Neutrophil (primary cell): ENCODE measurements around the gene NSMCE1.
"Not testable (repeated sequence)": the region's sequence is repeated elsewhere in the genome, so short reads cannot be mapped to it uniquely, and the experiment has no call there.

ENCODE experiments used
- H3K27ac ChIP-seq: fragments of 200-600 bp; sonication (generic); 2 replicates; pipeline ENCODE4 v1.5.1; 2016; ENCODE audit warnings: mild to moderate bottlenecking, moderate library complexity
- H3K27me3 ChIP-seq: fragments of 200-600 bp; sonication (generic); 2 replicates; pipeline ENCODE4 v1.6.0; 2016; ENCODE audit warnings: mild to moderate bottlenecking
- H3K36me3 ChIP-seq: fragments of 200-600 bp; sonication (generic); 2 replicates; pipeline ENCODE4 v1.5.1; 2017
- H3K4me1 ChIP-seq, 2 experiments: fragments of 200-600 bp in 1 of 2; sonication (generic) in 1 of 2; 1 replicate in 1 of 2; 2 replicates in 1 of 2; pipeline versions ENCODE4 v1.5.1 to v1.6.1; 2013 to 2016; ENCODE audit warnings: low read depth in 1 of 2, low read length in 1 of 2, mild to moderate bottlenecking in 1 of 2, moderate library complexity in 1 of 2; ENCODE audit not compliant: control insufficient read depth in 1 of 2, insufficient read depth in 1 of 2
- H3K4me3 ChIP-seq, 2 experiments: fragments of 200-600 bp in 1 of 2; sonication (generic) in 1 of 2; 1 replicate in 1 of 2; 2 replicates in 1 of 2; pipeline ENCODE4 v1.5.1; 2013 to 2016; ENCODE audit warnings: low read depth in 1 of 2, low read length in 1 of 2, mild to moderate bottlenecking in 1 of 2, moderate library complexity in 1 of 2
- H3K9me3 ChIP-seq: fragments of 200-600 bp; sonication (generic); 2 replicates; pipeline ENCODE4 v1.5.1; 2016
- TF ChIP-seq, protein P1 (sequence below): fragments of 200-600 bp; sonication (generic); IDR thresholded peaks from 2 replicates; pipeline ENCODE4 v1.5.1; 2016; ENCODE audit warnings: antibody characterized with exemption

The NSMCE1 gene

DNA sequence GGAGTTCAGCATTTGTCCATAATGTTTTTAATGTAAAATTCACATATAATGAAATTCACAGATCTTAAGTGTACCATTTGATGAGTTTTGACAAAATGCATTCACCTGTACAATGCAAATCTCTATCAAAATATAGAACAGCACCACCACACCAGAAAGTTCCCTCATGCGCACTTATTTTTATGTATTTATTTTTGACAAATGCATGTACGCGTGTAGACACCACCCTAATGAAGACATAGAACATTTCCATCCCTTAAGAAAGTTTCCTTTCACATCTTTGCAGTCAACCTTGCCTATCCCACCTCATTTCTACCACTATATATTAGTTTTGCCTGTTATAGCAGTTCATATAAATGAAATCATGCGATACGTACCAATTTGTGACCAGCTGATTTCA is 29.6 kb upstream of the NSMCE1 start:
- Histone ChIP-seq H3K27ac (peak overlapping the region; percentile 93), H3K36me3 (no peaks in the 10 kb centered on the region), H3K9me3 (no peaks in the 10 kb centered on the region), H3K27me3 (no peaks in the 10 kb centered on the region), H3K4me1 (peaks cover 42 to 53% of the 10 kb centered on the region in 2 experiments), H3K4me3 (no peak overlapping the region)
- TF ChIP-seq, protein P1, sequence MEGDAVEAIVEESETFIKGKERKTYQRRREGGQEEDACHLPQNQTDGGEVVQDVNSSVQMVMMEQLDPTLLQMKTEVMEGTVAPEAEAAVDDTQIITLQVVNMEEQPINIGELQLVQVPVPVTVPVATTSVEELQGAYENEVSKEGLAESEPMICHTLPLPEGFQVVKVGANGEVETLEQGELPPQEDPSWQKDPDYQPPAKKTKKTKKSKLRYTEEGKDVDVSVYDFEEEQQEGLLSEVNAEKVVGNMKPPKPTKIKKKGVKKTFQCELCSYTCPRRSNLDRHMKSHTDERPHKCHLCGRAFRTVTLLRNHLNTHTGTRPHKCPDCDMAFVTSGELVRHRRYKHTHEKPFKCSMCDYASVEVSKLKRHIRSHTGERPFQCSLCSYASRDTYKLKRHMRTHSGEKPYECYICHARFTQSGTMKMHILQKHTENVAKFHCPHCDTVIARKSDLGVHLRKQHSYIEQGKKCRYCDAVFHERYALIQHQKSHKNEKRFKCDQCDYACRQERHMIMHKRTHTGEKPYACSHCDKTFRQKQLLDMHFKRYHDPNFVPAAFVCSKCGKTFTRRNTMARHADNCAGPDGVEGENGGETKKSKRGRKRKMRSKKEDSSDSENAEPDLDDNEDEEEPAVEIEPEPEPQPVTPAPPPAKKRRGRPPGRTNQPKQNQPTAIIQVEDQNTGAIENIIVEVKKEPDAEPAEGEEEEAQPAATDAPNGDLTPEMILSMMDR: no peak

DNA sequence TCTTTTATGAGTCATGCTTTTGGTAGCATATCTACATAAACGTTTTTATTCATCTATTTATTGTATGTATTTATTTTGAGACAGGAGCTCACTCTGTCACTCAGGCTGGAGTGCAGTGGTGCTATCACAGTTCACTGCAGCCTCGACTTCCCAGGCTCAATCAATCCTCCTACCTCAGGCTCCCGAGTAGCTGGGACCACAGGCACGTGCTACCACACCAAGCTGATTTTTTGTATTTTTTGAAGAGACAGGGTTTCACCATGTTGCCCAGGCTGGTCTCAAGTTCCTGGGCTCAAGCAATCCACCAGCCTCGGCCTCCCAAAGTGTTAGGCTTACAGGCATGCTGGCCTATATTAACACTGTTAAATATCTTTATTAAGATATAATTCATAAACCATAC is 24.8 kb upstream of the NSMCE1 start:
- TF ChIP-seq, protein P1: no peak
- peaks cover 36 to 39% of the 10 kb centered on the region in 2 experiments for H3K4me1 ChIP-seq
- H3K9me3 ChIP-seq: no peaks in the 10 kb centered on the region
- H3K36me3 ChIP-seq: no peaks in the 10 kb centered on the region
- no peak overlapping the region for H3K27ac ChIP-seq
- no peaks in the 10 kb centered on the region for H3K27me3 ChIP-seq
- no peak overlapping the region for H3K4me3 ChIP-seq

DNA sequence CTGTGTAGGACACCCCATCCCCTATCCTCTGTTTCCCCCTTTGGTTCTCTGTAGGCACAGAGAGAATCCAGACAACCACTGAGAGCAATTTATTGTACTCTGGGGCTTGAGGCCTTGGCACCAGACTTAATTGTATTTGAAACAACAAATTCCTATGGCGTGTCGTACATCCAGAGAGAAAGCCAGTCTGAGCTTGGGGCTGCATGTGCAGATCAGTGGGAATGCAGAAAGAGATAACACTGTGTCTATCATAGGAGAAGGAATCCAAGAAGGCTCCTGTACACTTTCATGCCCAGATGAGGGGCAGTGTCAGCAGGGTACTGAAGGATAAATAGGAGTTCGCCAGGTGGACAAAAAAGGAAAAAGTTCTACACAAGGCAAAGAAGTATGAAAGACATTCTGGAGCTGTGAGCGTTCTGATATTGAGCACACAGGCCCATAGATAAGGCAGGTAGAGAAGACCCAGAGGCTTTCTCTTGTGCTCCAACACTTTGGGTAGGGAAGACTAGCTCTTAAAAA is 23.2 kb upstream of the NSMCE1 start:
- Histone ChIP-seq H3K4me3 (no peak overlapping the region), H3K36me3 (no peaks in the 10 kb centered on the region), H3K4me1 (peaks cover 50 to 51% of the 10 kb centered on the region in 2 experiments), H3K9me3 (no peaks in the 10 kb centered on the region), H3K27me3 (no peaks in the 10 kb centered on the region), H3K27ac (peak overlapping the region; percentile 98)
- TF ChIP-seq, protein P1: no peak

- Histone ChIP-seq H3K4me3 (no peak overlapping the region), H3K27me3 (no peaks in the 10 kb centered on the region), H3K27ac (peak overlapping the region; percentile 98), H3K36me3 (no peaks in the 10 kb centered on the region), H3K4me1 (peaks cover 57 to 58% of the 10 kb centered on the region in 2 experiments), H3K9me3 (no peaks in the 10 kb centered on the region)
- TF ChIP-seq, protein P1: no peak
Measured at GRCh38 chr16:27291106-27291505, 22.5 kb upstream of the NSMCE1 start.

- Histone ChIP-seq H3K36me3 (no peaks in the 10 kb centered on the region), H3K9me3 (no peaks in the 10 kb centered on the region), H3K27ac (peak overlapping the region; percentile 98), H3K27me3 (no peaks in the 10 kb centered on the region), H3K4me1 (peaks cover 62 to 64% of the 10 kb centered on the region in 2 experiments), H3K4me3 (no peak overlapping the region)
- TF ChIP-seq, protein P1: no peak
Measured at GRCh38 chr16:27290562-27290961, 22.0 kb upstream of the NSMCE1 start.

GRCh38 chr16:27289669-27290068 is 21.1 kb upstream of the NSMCE1 start:
- TF ChIP-seq, protein P1: no peak
- Histone ChIP-seq H3K9me3 (no peaks in the 10 kb centered on the region), H3K4me1 (peaks cover 71 to 73% of the 10 kb centered on the region in 2 experiments)

DNA sequence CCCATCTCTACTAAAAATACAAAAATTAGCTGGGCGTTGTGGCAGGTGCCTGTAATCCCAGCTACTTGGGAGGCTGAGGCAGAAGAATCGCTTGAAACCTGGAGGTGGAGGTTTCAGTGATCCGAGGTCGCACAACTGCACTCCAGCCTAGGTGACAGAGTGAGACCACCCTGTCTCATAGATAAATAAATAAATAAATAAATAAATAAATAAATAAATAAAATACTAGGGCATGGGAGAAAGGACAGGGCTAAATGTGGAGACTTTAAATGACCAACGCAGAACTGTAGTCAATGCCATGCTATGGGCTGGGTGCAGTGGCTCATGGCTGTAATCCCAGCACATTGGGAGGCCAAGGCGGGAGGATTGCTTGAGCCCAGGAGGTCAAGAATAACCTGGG is 19.7 kb upstream of the NSMCE1 start:
- H3K27me3 ChIP-seq, H3K36me3 ChIP-seq, H3K9me3 ChIP-seq: not testable (repeated sequence)
- Histone ChIP-seq H3K4me3 (peak overlapping the region; percentile 50 to 53), H3K27ac (peak overlapping the region; percentile 98), H3K4me1 (peaks cover 71 to 75% of the 10 kb centered on the region in 2 experiments)

More at GRCh38 chr16:27289669-27290068, 21.1 kb upstream of the NSMCE1 start:
- Histone ChIP-seq H3K36me3 (no peaks in the 10 kb centered on the region), H3K4me3 (peak overlapping the region in 1 of 2 experiments; percentile 16), H3K27ac (peak overlapping the region; percentile 98), H3K27me3 (no peaks in the 10 kb centered on the region)
